Activated T-cell treated with anti-CD3 and anti-CD28 coated beads for 1 hour (primary cell): ENCODE measurements around the gene PDE4D.

Experiments used
- DNase-seq: peaks from one replicate; pipeline ENCODE4 v3.0.0-alpha.2; 2020; ENCODE audit warnings: low read depth

The PDE4D gene

GRCh38 chr5:59038798-59039295, 854.7 kb downstream of the PDE4D start:
- no peak for DNase-seq

- DNase-seq: no peak
These were observed 855.4 kb downstream of the PDE4D start for GRCh38 chr5:59037941-59038797.

GRCh38 chr5:59037453-59037852, 856.1 kb downstream of the PDE4D start:
- no peak for DNase-seq

- no peak for DNase-seq
These were observed 856.5 kb downstream of the PDE4D start for GRCh38 chr5:59037041-59037440.

GRCh38 chr5:59036274-59036961, 857.1 kb downstream of the PDE4D start:
- peak; percentile 14 for DNase-seq

- no peak for DNase-seq
These were observed 857.8 kb downstream of the PDE4D start for GRCh38 chr5:59035681-59036080.

- no peak for DNase-seq
These were observed 858.9 kb downstream of the PDE4D start for GRCh38 chr5:59034498-59035186.

GRCh38 chr5:59027145-59027907, 866.2 kb downstream of the PDE4D start:
- DNase-seq: no peak

GRCh38 chr5:59025734-59026133, 867.8 kb downstream of the PDE4D start:
- no peak for DNase-seq

GRCh38 chr5:59021837-59022514, 871.5 kb downstream of the PDE4D start:
- no peak for DNase-seq

GRCh38 chr5:59021286-59021673, 872.2 kb downstream of the PDE4D start:
- no peak for DNase-seq

GRCh38 chr5:59020611-59021285, 872.8 kb downstream of the PDE4D start:
- no peak for DNase-seq

- no peak for DNase-seq
These were observed 874.4 kb downstream of the PDE4D start for GRCh38 chr5:59019078-59019477.

- no peak for DNase-seq
These were observed 876.6 kb downstream of the PDE4D start for GRCh38 chr5:59016925-59017324.

- DNase-seq: no peak
These were observed 884.6 kb downstream of the PDE4D start for GRCh38 chr5:59008816-59009473.

GRCh38 chr5:59007460-59008063, 886.0 kb downstream of the PDE4D start:
- no peak for DNase-seq

GRCh38 chr5:59005934-59006701, 887.4 kb downstream of the PDE4D start:
- DNase-seq: no peak

GRCh38 chr5:59003641-59004040, 889.9 kb downstream of the PDE4D start:
- DNase-seq: no peak

GRCh38 chr5:59003124-59003523, 890.4 kb downstream of the PDE4D start:
- DNase-seq: no peak
